GM10266 (cell line): ENCODE data around the gene UPF2.
A peak's percentile ranks its signal among the peaks of the same experiment; 100 is the strongest.

ENCODE experiments used
- DNase-seq: peaks from one replicate; pipeline ENCODE4 v3.0.0; 2012; ENCODE audit errors: extremely low spot score
- TF ChIP-seq, protein P1 (sequence below): IDR thresholded peaks from 2 replicates; pipeline ENCODE4 v1.5.1; 2012; ENCODE audit warnings: mild to moderate bottlenecking, low read depth; ENCODE audit not compliant: control insufficient read depth, insufficient read depth; ENCODE audit errors: missing control alignments

Gene UPF2

DNA sequence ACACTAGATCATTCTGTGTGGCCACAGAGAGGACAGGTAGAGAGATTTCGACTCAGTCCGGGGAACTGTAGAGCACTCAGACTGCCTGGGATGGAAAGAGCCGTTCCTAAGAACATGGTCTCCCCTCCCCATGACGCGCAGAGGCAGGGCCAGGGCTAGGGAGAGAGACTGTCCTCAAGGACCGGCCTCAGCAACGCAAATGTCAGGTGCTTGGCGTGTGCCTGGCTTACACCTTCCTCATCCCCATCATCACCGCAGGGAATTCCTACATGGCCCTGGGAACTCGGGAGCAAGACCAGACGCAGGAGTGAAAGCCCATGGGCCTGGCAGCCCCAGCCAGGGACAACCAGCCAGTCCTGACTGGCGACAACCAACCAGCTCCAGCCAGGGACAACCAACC, 163.8 kb downstream of the UPF2 start:
- DNase-seq: no peak
- TF ChIP-seq, protein P1, sequence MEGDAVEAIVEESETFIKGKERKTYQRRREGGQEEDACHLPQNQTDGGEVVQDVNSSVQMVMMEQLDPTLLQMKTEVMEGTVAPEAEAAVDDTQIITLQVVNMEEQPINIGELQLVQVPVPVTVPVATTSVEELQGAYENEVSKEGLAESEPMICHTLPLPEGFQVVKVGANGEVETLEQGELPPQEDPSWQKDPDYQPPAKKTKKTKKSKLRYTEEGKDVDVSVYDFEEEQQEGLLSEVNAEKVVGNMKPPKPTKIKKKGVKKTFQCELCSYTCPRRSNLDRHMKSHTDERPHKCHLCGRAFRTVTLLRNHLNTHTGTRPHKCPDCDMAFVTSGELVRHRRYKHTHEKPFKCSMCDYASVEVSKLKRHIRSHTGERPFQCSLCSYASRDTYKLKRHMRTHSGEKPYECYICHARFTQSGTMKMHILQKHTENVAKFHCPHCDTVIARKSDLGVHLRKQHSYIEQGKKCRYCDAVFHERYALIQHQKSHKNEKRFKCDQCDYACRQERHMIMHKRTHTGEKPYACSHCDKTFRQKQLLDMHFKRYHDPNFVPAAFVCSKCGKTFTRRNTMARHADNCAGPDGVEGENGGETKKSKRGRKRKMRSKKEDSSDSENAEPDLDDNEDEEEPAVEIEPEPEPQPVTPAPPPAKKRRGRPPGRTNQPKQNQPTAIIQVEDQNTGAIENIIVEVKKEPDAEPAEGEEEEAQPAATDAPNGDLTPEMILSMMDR: no peak

- no peak for DNase-seq
- TF ChIP-seq, protein P1: no peak
Measured at GRCh38 chr10:11877591-11877905, 165.1 kb downstream of the UPF2 start.

DNA sequence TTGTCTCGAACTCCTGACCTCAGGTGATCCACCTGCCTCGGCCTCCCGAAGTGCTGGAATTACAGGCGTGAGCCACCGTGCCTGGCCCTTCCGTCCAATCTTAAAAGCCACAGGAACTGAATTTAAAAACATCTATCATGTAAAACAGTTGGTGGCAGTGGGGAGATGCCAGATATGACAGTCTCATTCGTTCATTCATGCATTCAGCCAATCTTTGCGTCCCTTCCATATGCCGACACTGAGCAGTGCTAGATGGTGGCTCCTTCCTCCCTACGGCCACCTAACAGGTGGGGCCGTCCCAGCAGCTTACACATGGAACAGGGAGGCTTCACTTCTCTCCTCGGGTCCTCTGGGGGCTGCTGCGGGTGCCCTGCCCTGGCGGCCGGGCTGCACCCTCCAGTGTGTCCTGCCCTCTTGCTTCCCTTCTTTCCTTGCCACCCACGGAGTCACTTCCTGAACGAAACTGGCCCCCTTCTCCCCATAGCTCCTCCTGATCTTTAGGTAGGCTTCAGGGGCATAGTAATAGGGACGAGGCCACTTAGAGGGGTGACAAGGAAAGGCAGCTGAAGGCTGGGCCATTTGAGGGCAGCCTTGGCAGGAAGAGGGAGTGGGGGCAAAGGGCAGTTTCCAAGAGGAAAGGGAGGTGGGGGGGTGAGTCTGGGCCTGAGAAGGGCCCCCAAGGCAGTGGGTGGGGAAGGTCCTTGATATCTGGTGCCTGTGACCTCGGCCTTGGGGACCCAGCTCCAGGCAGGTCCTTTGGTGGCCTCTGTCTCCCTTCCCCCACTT, 165.6 kb downstream of the UPF2 start:
- TF ChIP-seq, protein P1: no peak
- DNase-seq: no peak

GRCh38 chr10:11876324-11876723, 166.3 kb downstream of the UPF2 start:
- TF ChIP-seq, protein P1: no peak
- DNase-seq: no peak

- TF ChIP-seq, protein P1: no peak
- DNase-seq: no peak
Measured at GRCh38 chr10:11875494-11876281, 166.9 kb downstream of the UPF2 start.

- TF ChIP-seq, protein P1: no peak
- DNase-seq: peak; percentile 85
Measured at GRCh38 chr10:11874568-11875493, 167.8 kb downstream of the UPF2 start.
